Measurements from ENCODE around the gene ICOS.

The ICOS gene

DNA sequence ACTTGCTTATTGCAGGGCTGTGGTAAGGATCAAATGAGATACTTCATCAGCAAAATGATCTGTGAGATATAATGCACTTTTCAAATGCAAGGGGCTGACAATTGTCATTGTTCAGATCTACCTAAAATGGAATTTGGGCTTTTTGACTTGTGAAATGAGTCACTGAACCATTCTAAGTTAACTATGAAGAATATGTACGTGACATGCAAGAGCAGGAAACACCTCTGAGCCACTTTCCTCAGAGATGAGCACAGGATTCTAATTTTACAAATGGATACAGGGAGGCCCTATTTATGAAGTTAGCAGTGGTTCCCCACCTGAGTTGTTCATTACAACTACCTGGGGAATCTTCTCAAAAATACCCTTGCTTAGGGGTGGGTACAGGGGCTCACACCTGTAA, 42.3 kb upstream of the ICOS start:
- no peak overlapping the region for H2AFZ ChIP-seq (ENCODE audit: low read length)
- no peak overlapping the region for H3K4me3 ChIP-seq (ENCODE audit: low read length, poor library complexity, severe bottlenecking)
- H3K79me2 ChIP-seq (ENCODE audit: insufficient read depth, low read length): no peaks in the 10 kb centered on the region
- no peaks in the 10 kb centered on the region for H3K9me2 ChIP-seq (replicated peaks; ENCODE audit: low read depth, low read length)
- H3K4me1 ChIP-seq (ENCODE audit: insufficient read depth, low read length, poor library complexity, severe bottlenecking): no peaks in the 10 kb centered on the region
- no peaks in the 10 kb centered on the region for H4K20me1 ChIP-seq (ENCODE audit: insufficient read depth, low read length, poor library complexity, severe bottlenecking)
- no peaks in the 10 kb centered on the region for H3K9me3 ChIP-seq (ENCODE audit: insufficient read depth, low read depth, low read length)
- TF ChIP-seq EZH2phosphoT487 (IDR thresholded peaks at IDR 0.05; ENCODE audit: borderline replicate concordance): no peak
- TF ChIP-seq, protein P1, sequence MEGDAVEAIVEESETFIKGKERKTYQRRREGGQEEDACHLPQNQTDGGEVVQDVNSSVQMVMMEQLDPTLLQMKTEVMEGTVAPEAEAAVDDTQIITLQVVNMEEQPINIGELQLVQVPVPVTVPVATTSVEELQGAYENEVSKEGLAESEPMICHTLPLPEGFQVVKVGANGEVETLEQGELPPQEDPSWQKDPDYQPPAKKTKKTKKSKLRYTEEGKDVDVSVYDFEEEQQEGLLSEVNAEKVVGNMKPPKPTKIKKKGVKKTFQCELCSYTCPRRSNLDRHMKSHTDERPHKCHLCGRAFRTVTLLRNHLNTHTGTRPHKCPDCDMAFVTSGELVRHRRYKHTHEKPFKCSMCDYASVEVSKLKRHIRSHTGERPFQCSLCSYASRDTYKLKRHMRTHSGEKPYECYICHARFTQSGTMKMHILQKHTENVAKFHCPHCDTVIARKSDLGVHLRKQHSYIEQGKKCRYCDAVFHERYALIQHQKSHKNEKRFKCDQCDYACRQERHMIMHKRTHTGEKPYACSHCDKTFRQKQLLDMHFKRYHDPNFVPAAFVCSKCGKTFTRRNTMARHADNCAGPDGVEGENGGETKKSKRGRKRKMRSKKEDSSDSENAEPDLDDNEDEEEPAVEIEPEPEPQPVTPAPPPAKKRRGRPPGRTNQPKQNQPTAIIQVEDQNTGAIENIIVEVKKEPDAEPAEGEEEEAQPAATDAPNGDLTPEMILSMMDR (conservative IDR thresholded peaks at IDR 0.05; ENCODE audit: low read length): no peak
- no peaks in the 10 kb centered on the region for H3K27me3 ChIP-seq (ENCODE audit: insufficient read depth, low read length, poor library complexity, severe bottlenecking)
- H3K4me2 ChIP-seq (ENCODE audit: low read depth, low read length, poor library complexity, severe bottlenecking): no peak overlapping the region
- H3K9ac ChIP-seq (ENCODE audit: low read depth, low read length, poor library complexity, severe bottlenecking): no peak overlapping the region
- no peaks in the 10 kb centered on the region for H3K36me3 ChIP-seq (ENCODE audit: insufficient read depth, low read length)
- H3F3A ChIP-seq (ENCODE audit: low read depth): no peaks in the 10 kb centered on the region

DNA sequence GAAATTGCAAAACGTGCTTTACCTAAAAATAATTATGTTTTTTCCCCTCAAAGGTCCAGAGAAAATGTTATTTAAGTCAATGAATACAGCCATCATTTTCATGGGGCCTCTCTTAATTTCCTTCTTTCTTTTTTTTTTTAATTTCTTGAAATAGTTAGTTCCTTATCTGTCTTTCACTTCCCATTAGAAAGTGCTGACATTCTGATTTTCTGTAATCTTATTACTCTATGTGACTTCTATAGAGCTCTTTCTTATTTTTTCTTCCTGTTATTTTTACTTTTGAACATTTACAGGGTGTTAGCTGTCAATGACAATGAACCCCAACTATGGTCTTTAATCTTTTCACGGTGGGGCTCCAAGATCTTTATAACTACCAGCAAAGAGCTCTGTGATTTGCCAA, 39.0 kb upstream of the ICOS start:
- no peaks in the 10 kb centered on the region for H3F3A ChIP-seq (ENCODE audit: low read depth)
- H3K9me3 ChIP-seq (ENCODE audit: insufficient read depth, low read depth, low read length): peaks cover 6% of the 10 kb centered on the region
- H4K20me1 ChIP-seq (ENCODE audit: insufficient read depth, low read length, poor library complexity, severe bottlenecking): no peaks in the 10 kb centered on the region
- no peaks in the 10 kb centered on the region for H3K4me1 ChIP-seq (ENCODE audit: insufficient read depth, low read length, poor library complexity, severe bottlenecking)
- no peaks in the 10 kb centered on the region for H3K9me2 ChIP-seq (replicated peaks; ENCODE audit: low read depth, low read length)
- no peak overlapping the region for H3K9ac ChIP-seq (ENCODE audit: low read depth, low read length, poor library complexity, severe bottlenecking)
- no peaks in the 10 kb centered on the region for H3K36me3 ChIP-seq (ENCODE audit: insufficient read depth, low read length)
- H2AFZ ChIP-seq (ENCODE audit: low read length): no peak overlapping the region
- no peaks in the 10 kb centered on the region for H3K27me3 ChIP-seq (ENCODE audit: insufficient read depth, low read length, poor library complexity, severe bottlenecking)
- H3K79me2 ChIP-seq (ENCODE audit: insufficient read depth, low read length): no peaks in the 10 kb centered on the region
- H3K4me3 ChIP-seq (ENCODE audit: low read length, poor library complexity, severe bottlenecking): no peak overlapping the region
- H3K4me2 ChIP-seq (ENCODE audit: low read depth, low read length, poor library complexity, severe bottlenecking): no peak overlapping the region
- TF ChIP-seq EZH2phosphoT487 (IDR thresholded peaks at IDR 0.05; ENCODE audit: borderline replicate concordance): no peak
- TF ChIP-seq, protein P1 (conservative IDR thresholded peaks at IDR 0.05; ENCODE audit: low read length): no peak

DNA sequence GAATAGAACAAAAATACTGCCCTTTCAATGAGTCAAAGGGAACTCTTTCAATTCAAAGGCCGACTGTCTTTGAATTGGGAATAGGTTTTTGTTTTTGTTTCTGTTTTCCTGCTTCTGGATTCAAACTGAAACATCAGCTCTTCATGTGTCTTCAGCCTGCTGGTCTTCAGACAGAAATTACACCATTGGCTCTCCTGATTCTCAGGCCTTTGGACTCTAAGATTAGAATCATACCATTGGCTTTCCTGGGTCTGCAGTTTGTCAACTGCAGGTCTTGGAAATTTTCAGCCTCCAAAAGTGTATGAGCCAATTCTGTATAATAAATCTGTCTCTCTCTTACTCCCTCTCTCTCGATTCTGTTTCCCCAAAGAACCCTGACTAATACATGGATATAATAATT, 37.9 kb upstream of the ICOS start:
- H2AFZ ChIP-seq (ENCODE audit: low read length): no peak overlapping the region
- TF ChIP-seq, protein P1 (conservative IDR thresholded peaks at IDR 0.05; ENCODE audit: low read length): no peak
- no peak for TF ChIP-seq EZH2phosphoT487 (IDR thresholded peaks at IDR 0.05; ENCODE audit: borderline replicate concordance)

More for the DNA sequence above, 37.9 kb upstream of the ICOS start:
- H3K9me3 ChIP-seq (ENCODE audit: insufficient read depth, low read depth, low read length): peaks cover 7% of the 10 kb centered on the region
- H3K36me3 ChIP-seq (ENCODE audit: insufficient read depth, low read length): no peaks in the 10 kb centered on the region
- H3F3A ChIP-seq (ENCODE audit: low read depth): no peaks in the 10 kb centered on the region
- no peaks in the 10 kb centered on the region for H3K27me3 ChIP-seq (ENCODE audit: insufficient read depth, low read length, poor library complexity, severe bottlenecking)
- no peak overlapping the region for H3K9ac ChIP-seq (ENCODE audit: low read depth, low read length, poor library complexity, severe bottlenecking)
- H3K4me1 ChIP-seq (ENCODE audit: insufficient read depth, low read length, poor library complexity, severe bottlenecking): no peaks in the 10 kb centered on the region
- H3K79me2 ChIP-seq (ENCODE audit: insufficient read depth, low read length): no peaks in the 10 kb centered on the region
- H3K4me3 ChIP-seq (ENCODE audit: low read length, poor library complexity, severe bottlenecking): no peak overlapping the region
- no peaks in the 10 kb centered on the region for H3K9me2 ChIP-seq (replicated peaks; ENCODE audit: low read depth, low read length)
- H4K20me1 ChIP-seq (ENCODE audit: insufficient read depth, low read length, poor library complexity, severe bottlenecking): no peaks in the 10 kb centered on the region
- no peak overlapping the region for H3K4me2 ChIP-seq (ENCODE audit: low read depth, low read length, poor library complexity, severe bottlenecking)
